DND-41 (cell line): ENCODE data around the gene PTPRD.

Source experiments
- ATAC-seq: fragments of 200-7000 bp; cut with Tn5 transposase; 3 replicates; pipeline ENCODE4 v1.9.1; 2021; ENCODE audit warnings: low read depth; ENCODE audit not compliant: insufficient read depth
- DNase-seq: peaks from one replicate; pipeline ENCODE4 v3.0.0-alpha.2; 2020
- H2AFZ ChIP-seq: 2 replicates; pipeline ENCODE4 v1.6.0; 2012; ENCODE audit warnings: low read depth, low read length
- H3K27ac ChIP-seq: 2 replicates; pipeline ENCODE4 v1.5.1; 2012; ENCODE audit warnings: low read length, inconsistent platforms
- H3K27me3 ChIP-seq: fragments of 200-600 bp; sonication (generic); 2 replicates; pipeline ENCODE4 v1.6.0; 2012; ENCODE audit warnings: low read length, mild to moderate bottlenecking, inconsistent platforms; ENCODE audit not compliant: insufficient read depth, poor library complexity
- H3K36me3 ChIP-seq: 2 replicates; pipeline ENCODE4 v1.5.1; 2012; ENCODE audit warnings: low read length, inconsistent platforms; ENCODE audit not compliant: insufficient read depth
- H3K4me1 ChIP-seq: 2 replicates; pipeline ENCODE4 v1.5.1; 2012; ENCODE audit warnings: mild to moderate bottlenecking, low read length; ENCODE audit not compliant: insufficient read depth
- H3K4me2 ChIP-seq: 2 replicates; pipeline ENCODE4 v1.6.0; 2012; ENCODE audit warnings: mild to moderate bottlenecking, moderate library complexity, low read length, inconsistent platforms; ENCODE audit not compliant: insufficient read depth
- H3K4me3 ChIP-seq, 2 experiments: fragments of 200-600 bp in 1 of 2; shearing (Covaris generic) in 1 of 2; 2 replicates each; pipeline ENCODE4 v1.5.1; 2012 to 2016; ENCODE audit warnings: inconsistent platforms in 2 of 2, low read length in 2 of 2, mild to moderate bottlenecking in 2 of 2, low read depth in 1 of 2, moderate library complexity in 1 of 2
- H3K79me2 ChIP-seq: 2 replicates; pipeline ENCODE4 v1.6.0; 2012; ENCODE audit warnings: low read length, inconsistent platforms; ENCODE audit not compliant: insufficient read depth
- H3K9ac ChIP-seq: 2 replicates; pipeline ENCODE4 v1.6.0; 2012; ENCODE audit warnings: low read depth, mild to moderate bottlenecking, inconsistent platforms, low read length, moderate library complexity
- H3K9me3 ChIP-seq: 2 replicates; pipeline ENCODE4 v1.5.1; 2012; ENCODE audit warnings: low read length, moderate library complexity, mild to moderate bottlenecking, inconsistent platforms; ENCODE audit not compliant: insufficient read depth, severe bottlenecking
- H4K20me1 ChIP-seq: 2 replicates; pipeline ENCODE4 v1.6.0; 2012; ENCODE audit warnings: low read length; ENCODE audit not compliant: insufficient read depth
- CTCF ChIP-seq: IDR thresholded peaks from 2 replicates; pipeline ENCODE4 v1.5.1; 2012; ENCODE audit warnings: borderline replicate concordance, low read length, moderate library complexity, mild to moderate bottlenecking; ENCODE audit not compliant: poor library complexity, severe bottlenecking; ENCODE audit errors: extremely low read depth
- EZH2 ChIP-seq: IDR thresholded peaks from 3 replicates; pipeline ENCODE4 v1.6.1; 2012; ENCODE audit warnings: borderline replicate concordance, low read depth, mild to moderate bottlenecking, moderate library complexity, low read length, inconsistent platforms; ENCODE audit not compliant: severe bottlenecking

Gene PTPRD

GRCh38 chr9:8821910-8822666 lies 1790.7 kb downstream of the PTPRD start:
- no peak for TF ChIP-seq EZH2
- TF ChIP-seq CTCF, result no peak
- Histone ChIP-seq H3K4me2 (no peak overlapping the region), H3K9me3 (no peaks in the 10 kb centered on the region), H3K79me2 (no peaks in the 10 kb centered on the region), H3K36me3 (no peaks in the 10 kb centered on the region), H3K9ac (no peak overlapping the region), H2AFZ (no peak overlapping the region), H3K27me3 (no peaks in the 10 kb centered on the region), H3K4me1 (peaks cover 18% of the 10 kb centered on the region), H3K4me3 (no peak overlapping the region), H3K27ac (peak overlapping the region; percentile 37; the same call in 1 of the 2 replicates), H4K20me1 (no peaks in the 10 kb centered on the region)
- ATAC-seq (peak; percentile 77), DNase-seq (peak; percentile 9)

DNA sequence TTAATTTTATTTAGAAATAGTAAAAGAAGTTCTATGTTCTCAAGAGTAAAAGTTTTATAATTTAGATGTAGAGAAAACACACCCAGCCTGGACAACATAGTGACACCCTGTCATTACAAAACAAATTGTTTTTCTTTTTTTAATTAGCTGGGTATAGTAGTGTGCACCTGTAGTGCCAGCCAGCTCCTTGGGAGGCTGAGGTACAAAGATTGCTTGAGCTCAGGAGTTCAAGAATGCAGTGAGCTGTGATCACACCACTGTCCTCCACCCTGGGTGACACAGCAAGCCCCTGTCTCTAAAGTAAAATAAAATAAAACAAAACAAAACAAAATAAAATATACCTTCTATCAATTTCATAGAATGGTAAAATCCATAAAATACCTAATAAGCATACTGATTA lies 1795.5 kb downstream of the PTPRD start:
- H4K20me1 ChIP-seq, result no peaks in the 10 kb centered on the region
- DNase-seq (no peak), ATAC-seq (no peak)
- H3K36me3 ChIP-seq, result no peaks in the 10 kb centered on the region
- no peaks in the 10 kb centered on the region for H3K27me3 ChIP-seq
- H3K9me3 ChIP-seq, result no peaks in the 10 kb centered on the region
- H3K79me2 ChIP-seq, result no peaks in the 10 kb centered on the region
- no peak overlapping the region for H3K4me3 ChIP-seq
- no peak overlapping the region for H2AFZ ChIP-seq
- H3K4me2 ChIP-seq, result no peak overlapping the region
- no peak for TF ChIP-seq EZH2
- TF ChIP-seq CTCF, result no peak
- H3K27ac ChIP-seq, result no peak overlapping the region
- no peak overlapping the region for H3K9ac ChIP-seq
- H3K4me1 ChIP-seq, result peaks cover 11% of the 10 kb centered on the region

- no peak for ATAC-seq
- Histone ChIP-seq H3K36me3 (no peaks in the 10 kb centered on the region), H3K4me1 (peaks cover 1% of the 10 kb centered on the region), H3K9me3 (no peaks in the 10 kb centered on the region), H3K27me3 (no peaks in the 10 kb centered on the region), H4K20me1 (no peaks in the 10 kb centered on the region), H3K4me2 (no peak overlapping the region), H3K79me2 (no peaks in the 10 kb centered on the region), H3K9ac (no peak overlapping the region), H3K27ac (no peak overlapping the region), H2AFZ (no peak overlapping the region), H3K4me3 (no peak overlapping the region)
- no peak for TF ChIP-seq CTCF
- no peak for TF ChIP-seq EZH2
- no peak for DNase-seq
Observed at GRCh38 chr9:8816361-8816760, 1796.4 kb downstream of the PTPRD start.
